HepG2 (cell line): ENCODE measurements around the gene CEACAM16. TPM values are rescaled to one million over a fixed set of nuclear protein-coding genes. Genes with fewer than 3 reads are reported as not detected.

ENCODE experiments used
- CREBL2 ChIP-seq: sonication (generic); formaldehyde crosslinking; IDR thresholded peaks from 2 replicates; pipeline ENCODE4 v1.8.1; 2023; ENCODE audit warnings: missing genetic modification reagents, mild to moderate bottlenecking, borderline replicate concordance
- DDIT3 ChIP-seq: sonication (generic); formaldehyde crosslinking; IDR thresholded peaks from 2 replicates; pipeline ENCODE4 v1.4.0; 2020; ENCODE audit warnings: mild to moderate bottlenecking, missing genetic modification reagents
- GATAD1 ChIP-seq: IDR thresholded peaks from 2 replicates; pipeline ENCODE4 v1.6.1; 2016; ENCODE audit warnings: missing genetic modification reagents, missing compliant biosample characterization
- HNF4A ChIP-seq: sonication (generic); formaldehyde crosslinking; IDR thresholded peaks from 2 replicates; pipeline ENCODE4 v1.4.0; 2020; ENCODE audit warnings: missing genetic modification reagents
- HNRNPUL1 ChIP-seq: fragments of 200-400 bp; formaldehyde crosslinking; IDR thresholded peaks from 2 replicates; pipeline ENCODE4 v1.6.1; 2017; ENCODE audit warnings: low read depth, mild to moderate bottlenecking, low read length, moderate library complexity
- HOXA9 ChIP-seq: sonication (generic); formaldehyde crosslinking; IDR thresholded peaks from 2 replicates; pipeline ENCODE4 v1.8.1; 2022; ENCODE audit warnings: missing genetic modification reagents, mild to moderate bottlenecking, moderate library complexity, borderline replicate concordance
- MTF2 ChIP-seq: sonication (generic); formaldehyde crosslinking; IDR thresholded peaks from 2 replicates; pipeline ENCODE4 v1.5.0; 2020; ENCODE audit warnings: missing genetic modification reagents, borderline replicate concordance
- PCBP2 ChIP-seq: fragments of 200-400 bp; formaldehyde crosslinking; optimal IDR thresholded peaks from 2 replicates; pipeline ENCODE3; 2018; ENCODE audit warnings: low read length, low read depth; ENCODE audit not compliant: poor library complexity, severe bottlenecking
- REPIN1 ChIP-seq: sonication (generic); formaldehyde crosslinking; IDR thresholded peaks from 2 replicates; pipeline ENCODE4 v1.8.0; 2022; ENCODE audit warnings: missing genetic modification reagents, low read depth, mild to moderate bottlenecking, borderline replicate concordance
- TBX2 ChIP-seq: sonication (generic); formaldehyde crosslinking; IDR thresholded peaks from 2 replicates; pipeline ENCODE4 v1.5.0; 2020; ENCODE audit warnings: missing genetic modification reagents, mild to moderate bottlenecking, borderline replicate concordance
- TEAD3 ChIP-seq: optimal IDR thresholded peaks from 2 replicates; pipeline ENCODE3; 2016; ENCODE audit warnings: borderline replicate concordance
- ZBTB38 ChIP-seq: sonication (generic); formaldehyde crosslinking; IDR thresholded peaks from 2 replicates; pipeline ENCODE4 v1.5.1; 2020; ENCODE audit warnings: mild to moderate bottlenecking, missing genetic modification reagents
- ZFP41 ChIP-seq: sonication (generic); formaldehyde crosslinking; IDR thresholded peaks from 2 replicates; pipeline ENCODE4 v1.4.0; 2020; ENCODE audit warnings: mild to moderate bottlenecking, missing genetic modification reagents, borderline replicate concordance
- ZNF207 ChIP-seq: fragments of 450-650 bp; IDR thresholded peaks from 2 replicates; pipeline ENCODE4 v1.6.1; 2016; ENCODE audit warnings: antibody characterized with exemption, borderline replicate concordance
- ZNF24 ChIP-seq: fragments of 450-650 bp; IDR thresholded peaks from 2 replicates; pipeline ENCODE4 v1.6.1; 2017; ENCODE audit warnings: antibody characterized with exemption, mild to moderate bottlenecking
- ZNF558 ChIP-seq: sonication (generic); formaldehyde crosslinking; IDR thresholded peaks from 2 replicates; pipeline ENCODE4 v1.9.0; 2022; ENCODE audit warnings: mild to moderate bottlenecking, missing genetic modification reagents, borderline replicate concordance
- ZNF746 ChIP-seq: sonication (generic); formaldehyde crosslinking; IDR thresholded peaks from 2 replicates; pipeline ENCODE4 v1.8.0; 2022; ENCODE audit warnings: mild to moderate bottlenecking, missing genetic modification reagents
- ZNF773 ChIP-seq: sonication (generic); formaldehyde crosslinking; IDR thresholded peaks from 2 replicates; pipeline ENCODE4 v1.4.0; 2020; ENCODE audit warnings: missing genetic modification reagents, borderline replicate concordance
- polyA plus RNA-seq, 8 experiments: library from polyadenylated mRNA; depleted of rRNA in 3 of 8; stranded (reverse) in 7 of 8; unstranded in 1 of 8; fragments of >200 nt; fragmentation: Illumina TruSeq in 4 of 8; extraction: Trizol in 4 of 8; gene quantifications; 2 replicates each; pipeline versions ENCODE4 v1.2.1 to v1.2.3, GENCODE V29; 2011 to 2016; ENCODE audit warnings: low read depth in 4 of 8, missing spikeins in 1 of 8, mixed read lengths in 1 of 8; ENCODE audit not compliant: insufficient read depth in 1 of 8
- total RNA-seq, 5 experiments: library from RNA; depleted of rRNA; stranded (reverse); fragments of >200 nt; fragmentation: Illumina TruSeq; extraction: Trizol; gene quantifications; 2 replicates each; pipeline ENCODE4 v1.2.3, GENCODE V29; 2016; ENCODE audit warnings: low read depth in 1 of 5
- TF ChIP-seq, protein P1 (sequence below): sonication (generic); formaldehyde crosslinking; IDR thresholded peaks from 2 replicates; pipeline ENCODE4 v1.4.0; 2020; ENCODE audit warnings: missing genetic modification reagents
- TF ChIP-seq, protein P2 (sequence below), 2 experiments: IDR thresholded peaks; 2 replicates each; pipeline ENCODE4 v1.6.1; 2011 to 2012; ENCODE audit warnings: low read length in 2 of 2, borderline replicate concordance in 1 of 2, low read depth in 1 of 2, mild to moderate bottlenecking in 1 of 2, moderate library complexity in 1 of 2
- TF ChIP-seq, protein P3 (sequence below): sonication (generic); formaldehyde crosslinking; IDR thresholded peaks from 2 replicates; pipeline ENCODE4 v1.4.0; 2020; ENCODE audit warnings: mild to moderate bottlenecking, missing genetic modification reagents
- TF ChIP-seq, protein P4 (sequence below): sonication (generic); formaldehyde crosslinking; IDR thresholded peaks from 2 replicates; pipeline ENCODE4 v1.5.1; 2020; ENCODE audit warnings: mild to moderate bottlenecking, missing genetic modification reagents, moderate library complexity

Gene CEACAM16
- total and polyA plus RNA-seq, 2 of the 13 experiments (the other 11 are each of a cell fraction or from before 2014, with no cell fraction given) = not detected

- TF ChIP-seq DDIT3 (CRISPR knock-in tag) = no peak
- no peak for TF ChIP-seq TBX2 (CRISPR knock-in tag)
- TF ChIP-seq ZFP41 (CRISPR knock-in tag) = no peak
- TF ChIP-seq HNF4A = peak; percentile 81
- TF ChIP-seq ZNF207 = no peak
- TF ChIP-seq, protein P1, sequence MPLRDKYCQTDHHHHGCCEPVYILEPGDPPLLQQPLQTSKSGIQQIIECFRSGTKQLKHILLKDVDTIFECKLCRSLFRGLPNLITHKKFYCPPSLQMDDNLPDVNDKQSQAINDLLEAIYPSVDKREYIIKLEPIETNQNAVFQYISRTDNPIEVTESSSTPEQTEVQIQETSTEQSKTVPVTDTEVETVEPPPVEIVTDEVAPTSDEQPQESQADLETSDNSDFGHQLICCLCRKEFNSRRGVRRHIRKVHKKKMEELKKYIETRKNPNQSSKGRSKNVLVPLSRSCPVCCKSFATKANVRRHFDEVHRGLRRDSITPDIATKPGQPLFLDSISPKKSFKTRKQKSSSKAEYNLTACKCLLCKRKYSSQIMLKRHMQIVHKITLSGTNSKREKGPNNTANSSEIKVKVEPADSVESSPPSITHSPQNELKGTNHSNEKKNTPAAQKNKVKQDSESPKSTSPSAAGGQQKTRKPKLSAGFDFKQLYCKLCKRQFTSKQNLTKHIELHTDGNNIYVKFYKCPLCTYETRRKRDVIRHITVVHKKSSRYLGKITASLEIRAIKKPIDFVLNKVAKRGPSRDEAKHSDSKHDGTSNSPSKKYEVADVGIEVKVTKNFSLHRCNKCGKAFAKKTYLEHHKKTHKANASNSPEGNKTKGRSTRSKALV = no peak
- TF ChIP-seq ZBTB38 = no peak
- no peak for TF ChIP-seq HNRNPUL1
- no peak for TF ChIP-seq HOXA9
- TF ChIP-seq, protein P2, sequence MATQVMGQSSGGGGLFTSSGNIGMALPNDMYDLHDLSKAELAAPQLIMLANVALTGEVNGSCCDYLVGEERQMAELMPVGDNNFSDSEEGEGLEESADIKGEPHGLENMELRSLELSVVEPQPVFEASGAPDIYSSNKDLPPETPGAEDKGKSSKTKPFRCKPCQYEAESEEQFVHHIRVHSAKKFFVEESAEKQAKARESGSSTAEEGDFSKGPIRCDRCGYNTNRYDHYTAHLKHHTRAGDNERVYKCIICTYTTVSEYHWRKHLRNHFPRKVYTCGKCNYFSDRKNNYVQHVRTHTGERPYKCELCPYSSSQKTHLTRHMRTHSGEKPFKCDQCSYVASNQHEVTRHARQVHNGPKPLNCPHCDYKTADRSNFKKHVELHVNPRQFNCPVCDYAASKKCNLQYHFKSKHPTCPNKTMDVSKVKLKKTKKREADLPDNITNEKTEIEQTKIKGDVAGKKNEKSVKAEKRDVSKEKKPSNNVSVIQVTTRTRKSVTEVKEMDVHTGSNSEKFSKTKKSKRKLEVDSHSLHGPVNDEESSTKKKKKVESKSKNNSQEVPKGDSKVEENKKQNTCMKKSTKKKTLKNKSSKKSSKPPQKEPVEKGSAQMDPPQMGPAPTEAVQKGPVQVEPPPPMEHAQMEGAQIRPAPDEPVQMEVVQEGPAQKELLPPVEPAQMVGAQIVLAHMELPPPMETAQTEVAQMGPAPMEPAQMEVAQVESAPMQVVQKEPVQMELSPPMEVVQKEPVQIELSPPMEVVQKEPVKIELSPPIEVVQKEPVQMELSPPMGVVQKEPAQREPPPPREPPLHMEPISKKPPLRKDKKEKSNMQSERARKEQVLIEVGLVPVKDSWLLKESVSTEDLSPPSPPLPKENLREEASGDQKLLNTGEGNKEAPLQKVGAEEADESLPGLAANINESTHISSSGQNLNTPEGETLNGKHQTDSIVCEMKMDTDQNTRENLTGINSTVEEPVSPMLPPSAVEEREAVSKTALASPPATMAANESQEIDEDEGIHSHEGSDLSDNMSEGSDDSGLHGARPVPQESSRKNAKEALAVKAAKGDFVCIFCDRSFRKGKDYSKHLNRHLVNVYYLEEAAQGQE (IDR thresholded peaks at IDR 0.05; ENCODE audit: borderline replicate concordance in 1 of 2, low read depth in 1 of 2, low read length in 2 of 2) = no peak
- no peak for TF ChIP-seq ZNF24
- no peak for TF ChIP-seq REPIN1 (CRISPR knock-in tag)
- TF ChIP-seq GATAD1 (CRISPR knock-in tag) = no peak
- no peak for TF ChIP-seq ZNF558 (CRISPR knock-in tag)
- TF ChIP-seq PCBP2 = no peak
- no peak for TF ChIP-seq CREBL2
- TF ChIP-seq ZNF746 = no peak
- no peak for TF ChIP-seq ZNF773 (CRISPR knock-in tag)
- TF ChIP-seq, protein P3, sequence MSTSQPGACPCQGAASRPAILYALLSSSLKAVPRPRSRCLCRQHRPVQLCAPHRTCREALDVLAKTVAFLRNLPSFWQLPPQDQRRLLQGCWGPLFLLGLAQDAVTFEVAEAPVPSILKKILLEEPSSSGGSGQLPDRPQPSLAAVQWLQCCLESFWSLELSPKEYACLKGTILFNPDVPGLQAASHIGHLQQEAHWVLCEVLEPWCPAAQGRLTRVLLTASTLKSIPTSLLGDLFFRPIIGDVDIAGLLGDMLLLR = no peak
- TF ChIP-seq MTF2 (CRISPR knock-in tag) = no peak
- TF ChIP-seq, protein P4, sequence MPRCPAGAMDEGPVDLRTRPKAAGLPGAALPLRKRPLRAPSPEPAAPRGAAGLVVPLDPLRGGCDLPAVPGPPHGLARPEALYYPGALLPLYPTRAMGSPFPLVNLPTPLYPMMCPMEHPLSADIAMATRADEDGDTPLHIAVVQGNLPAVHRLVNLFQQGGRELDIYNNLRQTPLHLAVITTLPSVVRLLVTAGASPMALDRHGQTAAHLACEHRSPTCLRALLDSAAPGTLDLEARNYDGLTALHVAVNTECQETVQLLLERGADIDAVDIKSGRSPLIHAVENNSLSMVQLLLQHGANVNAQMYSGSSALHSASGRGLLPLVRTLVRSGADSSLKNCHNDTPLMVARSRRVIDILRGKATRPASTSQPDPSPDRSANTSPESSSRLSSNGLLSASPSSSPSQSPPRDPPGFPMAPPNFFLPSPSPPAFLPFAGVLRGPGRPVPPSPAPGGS (CRISPR knock-in tag) = no peak
- TF ChIP-seq TEAD3 (CRISPR knock-in tag) = peak; percentile 64
These were observed 41.4 kb downstream of the CEACAM16 start (continued) for GRCh38 chr19:44740351-44740824.
